Endometrial microvascular endothelial cells (primary cell): ENCODE measurements around the gene MEGF11. TPM values are rescaled to one million over a fixed set of nuclear protein-coding genes. Genes with fewer than 3 reads are reported as not detected.

ENCODE experiments used
- in situ Hi-C: cut with HindIII; loops from 2 replicates; pipeline ENCODE4 v1.10.0; 2017; ENCODE audit warnings: low sequenced_read_pairs, low pct_unique_long_range_greater_than_20kb; ENCODE audit errors: inconsistent ontology term
- total RNA-seq: library from RNA; depleted of rRNA; stranded (reverse); fragments of >200 nt; gene quantifications from one replicate; pipeline ENCODE4 v1.2.3, GENCODE V29; 2015; ENCODE audit errors: inconsistent ontology term

Gene MEGF11
- total RNA-seq, 1 donor from 2014 or later, result not detected

DNA sequence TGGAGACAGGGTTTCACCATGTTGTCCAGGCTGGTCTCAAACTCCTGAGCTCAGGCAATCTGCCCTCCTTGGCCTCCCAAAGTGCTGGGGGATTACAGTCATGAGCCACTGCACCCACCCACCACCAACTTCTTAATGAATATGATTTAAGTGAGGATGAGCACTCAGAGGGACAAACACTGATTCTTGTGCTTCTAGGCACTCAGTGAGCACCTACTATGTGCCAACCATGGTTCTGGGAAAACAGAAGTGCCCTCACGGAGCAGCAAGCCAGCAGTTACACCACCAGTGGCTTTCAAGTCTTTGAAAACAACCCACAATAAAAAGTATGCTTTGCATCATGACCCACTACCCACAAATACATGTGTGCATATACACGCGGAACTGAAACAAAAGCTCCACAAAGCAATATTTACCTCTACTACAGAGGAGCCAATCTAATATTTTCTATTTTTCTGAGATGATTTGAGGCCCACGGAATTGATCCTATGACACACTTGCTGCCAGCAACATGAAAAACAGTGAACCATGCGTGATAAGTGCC lies 91.9 kb downstream of the MEGF11 start:
- in situ Hi-C loops, result no loop called here

GRCh38 chr15:66161108-66161507 lies 92.4 kb downstream of the MEGF11 start:
- in situ Hi-C loops, result no loop called here

DNA sequence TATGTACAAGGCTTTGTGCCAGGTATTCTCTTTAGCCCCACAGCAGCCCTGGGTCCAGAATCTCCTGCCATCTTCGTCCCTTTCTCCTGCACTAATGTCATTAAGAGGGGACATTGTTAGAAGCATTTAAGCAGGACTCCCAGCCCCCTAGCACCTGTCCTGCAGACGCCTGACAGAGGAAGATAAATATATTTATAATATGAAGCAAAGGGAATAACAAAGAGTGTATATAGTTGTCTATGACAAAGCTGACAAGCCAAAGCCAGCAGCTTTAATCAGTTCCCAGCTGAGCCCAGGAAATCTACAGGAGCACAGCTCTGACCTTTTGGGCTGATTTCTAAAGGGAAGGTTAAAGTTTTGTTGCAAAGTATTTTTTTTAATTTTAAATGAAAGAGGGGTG lies 96.0 kb downstream of the MEGF11 start:
- in situ Hi-C loops, result no loop called here

GRCh38 chr15:66156310-66156975 lies 97.1 kb downstream of the MEGF11 start:
- in situ Hi-C loops, result no loop called here

DNA sequence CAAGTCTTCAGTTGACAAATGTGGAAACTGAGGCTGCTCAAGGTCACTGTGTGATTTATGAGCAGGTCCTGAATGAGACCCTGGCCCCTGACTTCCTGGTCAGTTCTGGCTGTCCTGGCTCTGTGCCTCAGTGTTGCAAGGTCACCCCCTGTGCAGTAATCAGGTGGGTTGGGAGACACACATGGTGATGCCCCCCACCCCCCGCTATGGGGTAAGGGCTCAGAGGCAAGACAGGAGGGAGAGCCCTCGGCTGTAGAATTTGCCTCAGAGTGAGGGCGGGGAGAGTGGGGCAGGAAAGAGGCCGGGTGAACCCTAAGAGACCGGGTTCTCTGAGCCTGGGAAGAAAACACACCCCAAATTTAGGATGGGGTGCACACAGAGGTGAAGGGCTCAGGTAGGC lies 98.5 kb downstream of the MEGF11 start:
- in situ Hi-C loops, result no loop called here

GRCh38 chr15:66154581-66154980 lies 99.0 kb downstream of the MEGF11 start:
- in situ Hi-C loops, result no loop called here

- in situ Hi-C loops, result no loop called here
Observed at GRCh38 chr15:66153549-66154415, 99.8 kb downstream of the MEGF11 start.

- in situ Hi-C loops, result no loop called here
Observed at GRCh38 chr15:66152650-66153049, 100.9 kb downstream of the MEGF11 start.

GRCh38 chr15:66151809-66152208 lies 101.7 kb downstream of the MEGF11 start:
- in situ Hi-C loops, result no loop called here

DNA sequence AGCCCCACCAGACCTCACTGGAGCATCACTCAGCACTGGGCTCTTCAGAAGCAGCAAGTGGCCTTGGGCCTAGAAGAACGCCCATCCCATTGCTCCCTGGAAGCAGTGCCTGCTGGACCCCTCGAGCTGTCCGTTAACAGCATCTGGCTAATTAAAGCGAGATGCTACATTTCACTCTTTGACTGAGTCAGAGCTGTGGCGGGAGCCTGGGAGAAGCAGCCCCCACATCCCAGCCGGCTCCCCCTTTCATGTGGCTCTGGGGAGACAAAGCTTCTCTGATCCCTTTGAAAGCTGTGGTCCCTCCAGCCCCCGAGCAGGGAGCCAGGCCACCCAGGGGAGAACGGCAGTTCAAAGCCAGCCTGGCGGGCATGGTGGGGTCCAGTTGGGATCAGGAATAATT lies 103.7 kb downstream of the MEGF11 start:
- in situ Hi-C loops, result no loop called here

DNA sequence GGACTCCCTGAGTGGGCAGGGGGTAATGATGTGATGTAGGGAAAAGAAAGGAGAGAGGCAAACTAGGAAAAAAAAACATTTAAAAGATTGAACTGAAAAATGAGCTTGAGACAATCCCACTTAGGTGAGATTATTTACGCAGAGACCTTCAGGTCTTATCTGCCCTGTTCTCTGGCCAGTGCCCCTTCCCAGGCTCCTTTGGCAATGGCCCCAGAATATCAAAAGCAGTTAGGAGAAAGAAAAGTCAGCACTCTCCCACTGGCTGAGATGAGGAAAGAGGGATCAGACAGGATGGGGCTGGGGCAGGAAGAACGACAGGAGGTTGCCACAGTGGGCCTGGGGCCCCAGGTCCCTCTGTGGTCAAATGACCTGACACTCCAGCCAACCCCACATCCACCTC lies 105.4 kb downstream of the MEGF11 start:
- in situ Hi-C loops, result no loop called here

DNA sequence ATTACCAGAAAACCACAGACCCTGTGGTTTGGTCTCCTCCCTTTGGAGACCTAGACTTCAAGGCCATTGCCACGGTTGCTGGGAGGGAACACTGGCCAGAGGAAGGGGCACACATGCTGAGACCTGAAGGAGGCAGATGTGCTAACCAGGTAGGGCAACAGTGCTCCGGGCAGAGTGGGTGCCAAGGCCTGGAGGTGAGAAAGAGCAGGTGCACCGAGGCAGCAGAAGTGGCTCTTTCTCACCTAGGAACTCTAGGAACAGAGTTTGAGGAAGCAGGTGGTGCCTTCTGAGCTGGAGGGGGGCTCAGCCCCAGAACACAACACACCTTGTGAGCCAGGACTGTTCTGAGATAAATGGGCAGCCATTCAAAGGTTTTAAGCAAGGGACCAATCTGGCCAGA lies 106.1 kb downstream of the MEGF11 start:
- in situ Hi-C loops, result no loop called here

DNA sequence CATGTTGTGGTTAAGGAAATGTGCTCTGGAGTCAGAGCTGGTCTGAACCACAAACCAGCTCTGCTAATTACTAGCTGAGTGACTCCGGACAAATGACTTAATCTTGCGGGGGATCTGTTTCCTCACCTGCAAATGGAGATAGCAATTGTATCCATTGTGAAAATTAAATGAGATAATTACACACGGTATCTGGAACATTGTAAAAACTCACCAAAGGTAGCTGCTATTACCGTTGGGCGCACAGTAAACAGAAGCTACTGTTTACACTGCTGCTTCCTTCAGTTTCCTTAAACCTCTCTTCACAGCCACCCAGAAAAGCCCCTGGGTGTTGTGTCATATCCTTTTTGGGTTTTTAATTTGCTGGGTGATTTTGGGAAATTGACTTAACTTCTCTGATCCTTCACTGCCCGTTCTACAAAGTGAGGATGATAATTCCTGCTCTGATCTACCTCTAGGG lies 107.8 kb downstream of the MEGF11 start:
- in situ Hi-C loops, result no loop called here

DNA sequence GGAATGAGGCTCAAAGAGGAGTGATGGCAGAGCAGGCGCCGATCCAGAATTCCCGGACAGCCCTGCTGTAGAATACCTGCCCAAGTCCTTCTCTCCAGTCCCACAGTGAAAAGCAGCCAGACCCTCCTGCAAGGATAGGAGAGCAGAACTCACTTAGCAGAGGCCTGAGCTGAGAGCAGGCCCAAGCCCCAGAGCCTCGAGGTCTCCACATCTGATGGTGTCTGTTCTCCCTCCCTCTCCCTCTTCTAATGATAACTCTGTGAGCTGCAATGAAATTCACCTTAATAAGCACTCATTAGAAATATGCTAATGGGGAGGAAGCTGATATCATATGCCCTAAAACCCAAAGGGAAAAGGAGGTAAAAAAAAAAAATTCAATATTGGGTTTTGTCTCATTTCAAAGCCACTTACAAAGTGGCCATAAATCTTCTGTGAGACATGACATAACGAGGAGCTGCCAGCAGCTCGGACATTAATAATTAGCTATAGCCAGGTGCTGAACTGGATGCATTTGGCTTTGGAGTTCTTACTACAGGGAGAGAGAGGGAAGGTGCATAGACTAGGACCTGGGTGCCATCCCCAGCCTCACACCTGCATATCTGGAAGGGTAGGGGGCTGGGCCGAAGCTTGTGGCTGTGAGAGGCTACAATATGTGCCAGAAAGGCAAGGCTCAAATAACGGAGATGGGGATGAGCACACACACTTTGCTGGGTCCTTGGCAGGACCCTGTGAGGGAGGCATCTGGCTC lies 108.4 kb downstream of the MEGF11 start:
- in situ Hi-C loops, result no loop called here

- in situ Hi-C loops, result no loop called here
Observed at GRCh38 chr15:66142285-66142684, 111.3 kb downstream of the MEGF11 start.

- in situ Hi-C loops, result no loop called here
Observed at GRCh38 chr15:66139591-66140207, 113.9 kb downstream of the MEGF11 start.

DNA sequence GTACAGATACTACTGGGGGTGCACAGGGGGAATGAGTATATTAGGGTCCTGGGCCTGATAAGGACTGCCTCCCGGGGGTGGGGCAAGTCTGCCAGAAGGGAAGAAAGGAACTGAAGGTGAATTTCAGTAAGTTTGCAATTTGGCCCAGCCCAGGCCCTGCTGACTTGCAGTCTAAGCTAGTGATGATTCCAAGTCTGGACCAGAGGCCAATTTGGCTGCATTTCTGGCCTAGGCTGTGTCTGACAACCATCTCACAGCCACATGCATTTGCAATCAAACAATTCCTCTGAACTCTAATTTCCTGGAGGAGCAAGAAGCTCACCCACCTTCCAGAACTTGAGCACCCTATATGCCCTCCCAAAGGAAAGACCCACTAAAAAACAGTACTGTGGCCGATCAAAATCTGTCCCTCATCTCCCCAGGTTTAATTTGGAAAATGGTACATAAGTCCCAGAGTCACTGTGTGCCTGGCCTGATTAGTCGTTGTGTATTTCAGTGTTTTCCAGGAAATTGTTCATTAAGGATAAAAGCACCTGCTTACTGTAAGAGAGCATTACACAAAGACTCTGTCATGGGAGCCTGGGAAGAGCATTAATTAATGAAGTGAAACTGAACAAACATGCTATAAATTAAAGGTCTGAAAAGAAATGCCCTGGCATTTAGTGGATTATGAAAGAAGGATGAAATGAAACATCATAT lies 114.5 kb downstream of the MEGF11 start:
- in situ Hi-C loops, result no loop called here

GRCh38 chr15:66138096-66138783 lies 115.3 kb downstream of the MEGF11 start:
- in situ Hi-C loops, result no loop called here
